GM06990 (cell line): ENCODE results near the gene PLS3.
A peak's percentile ranks its signal among the peaks of the same experiment; 100 is the strongest.

Experiments used
- DNase-seq: peaks from one replicate; pipeline ENCODE4 v3.0.0-alpha.2; 2011; ENCODE audit not compliant: insufficient read length; ENCODE audit errors: extremely low read depth
- H3K27me3 ChIP-seq: replicated peaks from 2 replicates; pipeline ENCODE4 v1.6.0; 2011; ENCODE audit warnings: low read length; ENCODE audit not compliant: control insufficient read depth, insufficient read depth
- H3K36me3 ChIP-seq: 2 replicates; pipeline ENCODE4 v1.5.1; 2011; ENCODE audit warnings: low read length; ENCODE audit not compliant: control insufficient read depth, insufficient read depth
- H3K4me3 ChIP-seq: replicated peaks from 2 replicates; pipeline ENCODE4 v1.5.1; 2011; ENCODE audit warnings: low read depth, mild to moderate bottlenecking, control low read depth, low read length
- CTCF ChIP-seq: IDR thresholded peaks from 2 replicates; pipeline ENCODE4 v1.5.1; 2011; ENCODE audit warnings: low read length, control low read depth, mild to moderate bottlenecking, inconsistent platforms; ENCODE audit not compliant: insufficient read depth, poor library complexity, severe bottlenecking

Gene PLS3

GRCh38 chrX:115649461-115650063 is 88.6 kb downstream of the PLS3 start:
- DNase-seq: no peak
- no peaks in the 10 kb centered on the region for H3K27me3 ChIP-seq
- TF ChIP-seq CTCF: no peak
- H3K4me3 ChIP-seq: no peak overlapping the region
- no peaks in the 10 kb centered on the region for H3K36me3 ChIP-seq

DNA sequence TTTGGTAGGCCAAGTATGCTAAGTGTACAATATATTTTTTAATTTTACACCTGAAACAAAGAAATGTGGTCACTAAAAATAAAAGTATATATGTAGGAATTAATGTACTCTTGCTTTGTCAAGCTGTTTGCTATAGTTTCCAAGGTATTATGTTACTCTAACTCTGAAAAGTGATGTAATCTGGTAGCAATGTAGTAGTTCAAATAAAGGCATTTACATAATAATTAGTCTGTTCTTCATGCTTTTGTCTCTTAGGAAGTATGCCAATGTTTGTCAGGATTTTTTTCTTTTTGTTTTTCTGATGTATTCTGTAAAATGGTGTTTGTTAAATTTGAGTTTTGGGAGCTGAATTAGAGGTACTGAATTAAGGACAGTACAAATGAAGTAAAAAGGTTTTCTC is 89.5 kb downstream of the PLS3 start:
- no peaks in the 10 kb centered on the region for H3K27me3 ChIP-seq
- DNase-seq: no peak
- H3K4me3 ChIP-seq: no peak overlapping the region
- TF ChIP-seq CTCF: no peak
- H3K36me3 ChIP-seq: no peaks in the 10 kb centered on the region

DNA sequence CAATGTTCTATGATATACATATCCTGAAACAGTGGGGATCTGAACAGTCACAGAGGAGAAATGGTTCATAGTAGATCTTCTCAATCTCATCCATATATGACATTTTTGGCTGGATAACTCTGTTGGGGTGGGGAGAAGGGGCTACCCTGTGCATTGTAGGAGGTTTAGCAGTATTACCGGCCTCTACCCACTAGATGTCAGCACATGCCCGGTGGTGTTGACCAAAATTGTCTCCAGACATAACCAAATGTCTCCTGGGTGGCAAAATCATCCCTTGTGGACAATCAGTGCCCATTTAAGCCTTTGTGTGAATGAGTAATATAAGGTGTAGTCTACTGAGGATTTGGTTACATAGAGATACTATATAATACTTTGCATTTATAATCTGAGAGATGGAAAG is 89.9 kb downstream of the PLS3 start:
- Histone ChIP-seq H3K27me3 (no peaks in the 10 kb centered on the region), H3K4me3 (no peak overlapping the region), H3K36me3 (no peaks in the 10 kb centered on the region)
- TF ChIP-seq CTCF: peak; percentile 80
- DNase-seq: no peak

DNA sequence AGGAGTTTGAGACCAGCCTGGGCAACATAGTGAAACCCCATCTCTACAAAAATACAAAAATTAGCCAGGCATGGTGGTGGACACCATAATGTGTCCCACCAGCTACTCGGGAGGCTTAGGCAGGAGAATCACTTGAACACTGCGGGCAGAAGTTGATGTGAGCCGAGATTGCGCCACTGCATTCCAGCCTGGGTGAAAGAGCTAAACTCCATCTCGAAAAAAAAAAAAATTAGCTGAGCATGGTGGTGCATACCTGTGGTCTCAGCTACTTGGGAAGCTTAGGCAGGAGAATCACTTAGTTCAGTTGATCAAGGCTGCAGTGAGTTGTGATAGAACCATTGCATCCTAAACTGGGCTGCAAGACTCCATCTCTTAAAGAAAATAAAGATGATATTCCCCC is 91.2 kb downstream of the PLS3 start:
- Histone ChIP-seq H3K27me3 (no peaks in the 10 kb centered on the region), H3K4me3 (no peak overlapping the region), H3K36me3 (no peaks in the 10 kb centered on the region)
- no peak for TF ChIP-seq CTCF
- DNase-seq: no peak

- Histone ChIP-seq H3K36me3 (no peaks in the 10 kb centered on the region), H3K27me3 (no peaks in the 10 kb centered on the region), H3K4me3 (no peak overlapping the region)
- TF ChIP-seq CTCF: no peak
- DNase-seq: no peak
Measured at GRCh38 chrX:115665122-115665521, 104.1 kb downstream of the PLS3 start.

DNA sequence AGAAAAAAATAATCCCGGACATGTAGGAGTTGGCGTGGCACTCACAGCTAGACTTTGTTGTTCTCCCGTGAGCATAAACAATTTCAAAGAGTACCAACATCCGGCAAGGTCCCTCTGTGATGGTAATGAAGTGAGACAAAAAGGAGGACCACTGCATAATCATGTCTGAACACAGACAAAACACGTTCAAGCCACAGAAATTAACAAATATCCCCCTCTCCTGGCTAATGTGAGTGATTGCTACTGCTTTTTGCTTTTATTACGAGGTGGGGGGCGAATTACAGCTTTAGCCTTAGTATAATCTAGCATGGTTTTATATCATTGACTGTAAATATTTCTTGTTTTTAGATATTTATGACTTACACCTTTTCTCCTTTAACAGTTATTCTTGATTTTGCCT is 118.5 kb downstream of the PLS3 start:
- H3K4me3 ChIP-seq: no peak overlapping the region
- DNase-seq: no peak
- H3K27me3 ChIP-seq: no peaks in the 10 kb centered on the region; the same call in 1 of the 2 replicates
- H3K36me3 ChIP-seq: no peaks in the 10 kb centered on the region
- TF ChIP-seq CTCF: peak; percentile 16
